NCI-H146 (cell line): ENCODE results near the gene ARSJ.

Experiments
- DNase-seq: peaks from one replicate; lab custom pipeline; 2025; lab: John Stamatoyannopoulos, UW

Gene ARSJ

DNA sequence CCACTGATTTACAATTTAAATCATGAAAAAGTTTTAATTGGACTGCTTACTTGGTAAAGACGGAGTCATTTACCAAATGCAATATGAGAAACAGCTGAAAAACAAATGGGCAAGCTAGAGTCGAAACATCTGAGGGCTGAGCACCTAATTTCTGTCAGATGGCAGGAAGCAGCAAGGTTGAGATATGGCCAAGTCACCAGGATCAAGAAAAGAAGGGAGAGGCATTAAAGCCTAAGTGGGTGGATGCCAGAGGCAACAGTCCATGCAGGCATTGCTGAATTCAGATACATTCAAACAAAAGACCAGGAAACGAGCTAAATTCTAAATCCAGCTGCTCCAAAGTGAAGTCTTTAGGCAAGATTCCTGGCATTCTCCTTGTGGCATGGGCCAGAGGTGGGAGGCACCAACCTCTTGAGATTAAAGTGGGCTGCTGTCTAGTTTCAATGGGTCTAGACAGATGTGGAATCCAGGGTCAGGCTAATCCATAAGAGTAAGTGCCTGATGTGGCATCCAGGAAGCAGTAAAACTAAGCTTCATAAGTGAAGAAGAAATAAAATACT is 8.0 kb upstream of the ARSJ start:
- DNase-seq = no peak

DNA sequence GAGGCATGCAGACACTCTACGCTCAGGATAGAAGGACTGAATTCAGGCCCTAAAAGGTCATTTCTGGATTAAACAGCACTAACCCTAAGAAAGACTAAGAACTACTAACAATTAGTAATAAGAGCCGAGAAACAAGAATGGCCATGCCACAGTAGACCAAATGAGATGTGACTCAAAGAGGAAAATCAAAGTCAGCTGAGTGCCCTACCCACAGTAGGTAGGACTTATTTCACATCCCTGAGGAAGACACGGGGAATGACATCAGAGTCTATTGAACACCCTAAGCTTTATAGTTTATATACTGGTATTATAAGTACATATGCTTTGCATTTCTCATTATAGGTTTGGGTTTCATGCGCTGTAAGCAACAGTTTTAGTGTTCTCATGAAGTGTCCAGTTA is 2.7 kb upstream of the ARSJ start:
- DNase-seq = no peak

DNA sequence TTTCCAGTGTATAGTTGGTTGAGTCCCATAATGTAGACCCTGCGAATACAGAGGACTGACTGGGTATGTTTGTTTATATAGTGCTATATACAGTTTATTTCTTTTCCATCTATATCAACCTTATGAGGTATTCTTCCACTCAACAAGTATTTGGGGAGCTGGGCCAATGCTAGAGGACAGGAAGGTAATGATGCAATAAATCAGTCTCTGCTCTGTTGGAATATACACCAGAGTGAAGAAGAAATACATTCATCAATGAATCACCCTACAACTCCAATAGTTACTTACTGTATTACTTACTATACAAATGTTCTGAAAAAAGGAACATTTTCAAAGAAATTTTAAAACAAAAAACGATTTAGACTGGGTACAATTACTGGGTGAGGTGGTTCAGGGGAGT is 2.1 kb upstream of the ARSJ start:
- DNase-seq = no peak

DNA sequence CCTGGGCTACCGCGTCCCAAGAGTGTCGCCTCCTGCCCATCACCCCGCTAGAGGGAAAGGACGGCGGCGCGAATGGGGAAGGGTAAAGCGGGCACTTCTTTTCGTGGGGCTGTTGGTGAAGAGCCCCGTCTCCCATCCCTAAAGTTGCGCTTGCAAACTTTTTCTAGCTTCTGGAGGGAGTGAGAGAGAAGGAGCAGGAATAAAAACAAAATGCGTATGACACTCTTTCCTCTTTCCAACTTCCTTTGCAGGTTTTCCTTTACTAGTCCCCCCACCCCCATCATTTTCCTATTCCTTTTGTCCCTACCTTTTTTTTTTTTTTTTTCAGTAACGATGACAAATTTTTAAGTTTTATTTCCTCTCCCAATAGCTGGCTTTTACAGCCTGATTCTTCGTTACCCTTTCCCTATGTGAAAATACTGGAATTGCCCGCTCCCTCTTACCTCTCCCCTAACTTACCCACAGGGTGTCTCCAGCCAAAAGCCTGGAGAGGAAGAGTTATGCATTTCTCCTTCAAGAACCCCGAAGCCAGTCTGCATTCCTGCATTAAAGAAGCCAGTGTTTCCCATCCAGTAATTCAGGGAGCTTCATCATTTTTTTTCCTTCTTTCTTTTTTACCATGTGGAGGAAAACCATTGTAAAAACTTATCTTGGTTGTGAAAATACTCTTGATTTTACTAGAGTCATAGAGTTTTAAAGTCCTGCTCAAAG is 613 bp upstream of the ARSJ start:
- no peak for DNase-seq

GRCh38 chr4:113978561-113979147 is 793 bp downstream of the ARSJ start:
- no peak for DNase-seq

DNA sequence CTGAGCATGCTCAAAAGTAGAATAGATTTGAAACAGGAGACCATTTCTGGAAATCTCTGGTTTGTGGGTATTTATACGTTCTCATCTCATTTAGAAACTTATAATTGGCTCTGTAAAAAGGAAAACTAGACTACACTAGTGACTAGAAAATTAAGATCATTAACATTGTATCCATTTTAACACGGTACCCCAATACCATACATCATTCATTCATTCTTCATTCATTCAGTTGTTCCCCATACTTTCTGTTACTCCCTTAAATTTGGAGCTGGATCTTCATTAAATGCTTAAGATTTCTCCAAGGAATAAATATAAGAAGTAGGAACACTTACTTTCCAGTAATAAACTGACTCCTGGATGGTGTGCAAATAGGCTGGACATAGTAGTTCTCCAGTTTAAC is 1.3 kb downstream of the ARSJ start:
- no peak for DNase-seq

DNA sequence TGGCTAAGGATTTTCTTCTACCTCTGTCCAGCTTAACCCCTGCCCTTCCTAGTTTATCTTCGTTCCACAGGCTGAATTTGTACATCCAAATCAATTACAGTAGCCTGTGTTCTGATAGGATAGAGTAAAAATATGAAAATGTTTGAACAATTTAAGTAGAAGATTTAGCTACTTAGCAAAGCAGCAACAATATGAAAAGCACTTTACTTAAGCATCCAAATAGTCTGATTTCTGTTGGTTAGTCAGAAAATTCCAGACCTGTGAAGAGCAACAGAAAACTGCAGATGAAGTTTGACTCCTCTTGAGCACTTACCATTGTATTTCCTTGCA is 2.0 kb downstream of the ARSJ start:
- no peak for DNase-seq

GRCh38 chr4:113976741-113977525 is 2.5 kb downstream of the ARSJ start:
- DNase-seq = no peak

GRCh38 chr4:113975578-113975977 is 3.9 kb downstream of the ARSJ start:
- no peak for DNase-seq

DNA sequence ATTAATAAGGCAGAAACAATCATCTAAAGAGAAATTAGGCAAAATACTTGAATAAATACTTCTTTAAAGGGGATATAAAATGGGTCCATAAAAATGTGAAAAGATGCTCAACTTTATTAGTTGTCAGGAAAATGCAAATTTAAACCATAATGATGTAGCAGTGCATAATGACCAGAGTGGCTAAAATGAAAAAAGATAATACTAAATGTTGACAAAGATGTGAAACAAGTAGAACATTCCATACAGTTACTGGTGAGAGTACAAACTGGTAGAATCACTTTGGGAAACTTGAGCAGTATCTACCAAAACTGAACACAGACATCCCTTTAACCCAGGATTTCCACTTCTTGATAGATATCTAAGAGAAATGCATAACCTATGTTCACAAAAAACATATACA is 5.0 kb downstream of the ARSJ start:
- no peak for DNase-seq

DNA sequence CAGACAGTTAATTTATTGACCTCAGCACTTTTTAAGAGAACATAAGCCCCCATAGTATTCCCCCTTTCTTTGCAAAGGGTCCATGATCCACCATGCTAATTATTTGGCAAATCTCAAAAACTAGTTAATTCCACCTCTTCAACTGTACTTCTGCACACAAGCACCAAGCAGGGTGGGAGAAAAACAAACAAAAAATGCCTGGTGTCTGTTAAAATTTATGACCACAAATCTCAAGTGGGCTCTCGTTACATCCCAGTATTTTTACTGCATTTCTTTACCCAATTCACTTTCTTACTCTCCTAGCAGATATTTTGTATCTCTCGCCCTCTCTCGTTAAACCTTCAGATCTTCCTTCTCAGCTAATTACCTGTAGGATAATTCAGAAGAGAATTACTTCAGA is 6.1 kb downstream of the ARSJ start:
- no peak for DNase-seq

GRCh38 chr4:113972781-113973180 is 6.7 kb downstream of the ARSJ start:
- DNase-seq = no peak

DNA sequence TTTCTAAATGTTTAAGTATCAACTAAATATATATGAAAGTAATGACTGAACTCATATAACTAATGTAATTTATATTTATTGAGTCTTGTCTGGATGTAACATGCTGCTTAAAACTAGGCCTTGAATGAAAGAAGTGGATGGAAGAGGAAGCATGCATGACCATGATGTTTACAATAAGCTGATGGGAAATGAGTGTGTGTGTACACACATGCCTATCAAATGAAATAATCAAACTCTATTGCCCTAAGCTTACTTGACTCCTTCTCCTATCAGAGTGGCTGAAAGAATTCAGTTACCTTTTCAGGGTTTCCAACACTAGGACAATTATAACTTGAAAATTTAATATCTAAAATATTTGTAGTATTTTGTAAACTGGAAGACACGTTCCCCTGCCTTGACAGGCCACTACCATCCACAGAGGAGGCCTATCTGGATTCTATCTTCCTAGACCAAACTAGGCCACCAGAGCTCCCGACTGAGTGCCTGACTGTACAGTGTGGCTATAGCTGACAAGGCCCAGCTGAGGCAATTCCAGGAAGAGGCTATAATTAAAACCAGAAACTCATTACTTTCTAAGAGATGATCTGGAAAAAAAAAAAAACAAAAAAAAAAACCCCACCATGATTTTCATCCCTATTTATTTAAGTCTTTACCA is 7.6 kb downstream of the ARSJ start:
- no peak for DNase-seq

GRCh38 chr4:113969709-113970334 is 9.6 kb downstream of the ARSJ start:
- no peak for DNase-seq

DNA sequence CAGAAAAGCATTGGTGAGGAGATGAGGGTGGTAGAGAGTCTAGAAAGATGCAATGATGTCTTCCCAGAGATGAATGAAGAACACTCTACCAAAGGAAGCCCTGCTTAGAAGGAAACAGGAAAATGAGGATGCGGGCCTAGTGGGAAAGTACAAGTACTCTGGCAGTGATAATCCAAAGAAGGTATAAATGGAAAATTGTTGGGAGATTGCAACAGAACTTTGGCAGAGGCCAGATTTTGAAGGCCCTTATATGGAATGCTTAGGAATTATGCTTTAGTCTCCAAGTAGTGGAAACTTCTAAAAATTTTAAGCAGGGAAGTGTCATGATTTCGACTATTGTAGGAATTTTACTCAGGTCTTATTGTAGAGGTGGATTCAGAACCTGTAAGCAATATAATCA is 11.0 kb downstream of the ARSJ start:
- no peak for DNase-seq

DNA sequence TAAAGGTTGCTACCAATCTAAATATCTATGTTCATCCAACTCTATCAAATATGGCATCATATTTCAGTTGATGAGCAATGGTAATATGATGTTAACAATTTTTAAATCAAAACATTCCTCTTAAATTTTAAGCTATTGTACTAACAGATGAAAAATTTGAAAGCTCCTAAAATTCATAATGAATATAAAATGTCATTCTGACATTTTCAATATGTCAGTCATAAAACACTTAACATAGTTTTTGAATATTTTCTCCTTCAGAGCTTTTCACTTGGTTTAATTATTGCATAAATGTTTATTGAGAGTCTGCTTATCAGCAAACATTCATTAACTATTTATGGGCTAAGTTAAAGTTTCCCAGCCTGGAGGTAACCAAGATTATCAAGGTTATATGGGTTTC is 11.8 kb downstream of the ARSJ start:
- DNase-seq = no peak

DNA sequence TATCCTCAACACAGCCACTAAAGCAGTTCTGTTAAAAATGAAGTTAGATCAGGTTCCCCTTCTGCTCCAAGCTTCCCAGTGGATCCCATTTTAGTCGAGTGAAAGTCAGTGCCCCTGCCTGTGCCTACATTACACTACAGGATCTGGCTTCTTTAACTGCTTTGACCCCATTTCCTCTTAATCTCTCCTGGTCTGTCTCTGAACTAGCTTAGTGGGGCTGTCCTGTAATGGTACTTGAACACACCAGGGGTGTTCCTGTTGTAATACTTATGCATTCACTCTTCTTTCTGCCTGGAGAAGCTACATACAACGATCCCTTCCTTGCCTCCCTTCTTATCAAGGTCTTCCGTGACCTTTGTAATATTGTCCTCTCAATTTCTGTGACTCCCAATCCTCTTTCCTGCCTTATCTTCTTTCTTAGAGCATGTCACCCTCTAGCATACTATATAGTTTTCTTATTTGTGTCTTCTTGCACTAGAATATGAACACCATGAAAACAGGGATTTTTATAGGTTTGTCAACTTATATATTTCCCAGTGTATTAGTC is 16.7 kb downstream of the ARSJ start:
- no peak for DNase-seq

DNA sequence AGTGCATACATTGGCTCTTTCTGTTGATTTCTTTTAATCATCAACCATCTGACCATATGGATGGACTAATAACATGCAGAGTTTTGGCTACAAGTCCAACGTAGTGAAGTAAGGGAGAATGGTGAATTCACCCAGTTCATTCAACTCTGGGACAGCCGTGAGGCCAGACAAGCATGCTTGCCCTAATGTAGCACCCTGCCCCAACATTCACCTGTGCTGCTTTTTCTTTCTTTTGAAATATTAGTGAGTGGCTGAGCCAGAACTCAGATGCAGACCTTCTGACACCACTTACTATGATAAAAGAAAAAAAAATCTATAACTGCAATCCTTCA is 17.5 kb downstream of the ARSJ start:
- no peak for DNase-seq

- no peak for DNase-seq
Measured at GRCh38 chr4:113960684-113961321, 18.6 kb downstream of the ARSJ start.

DNA sequence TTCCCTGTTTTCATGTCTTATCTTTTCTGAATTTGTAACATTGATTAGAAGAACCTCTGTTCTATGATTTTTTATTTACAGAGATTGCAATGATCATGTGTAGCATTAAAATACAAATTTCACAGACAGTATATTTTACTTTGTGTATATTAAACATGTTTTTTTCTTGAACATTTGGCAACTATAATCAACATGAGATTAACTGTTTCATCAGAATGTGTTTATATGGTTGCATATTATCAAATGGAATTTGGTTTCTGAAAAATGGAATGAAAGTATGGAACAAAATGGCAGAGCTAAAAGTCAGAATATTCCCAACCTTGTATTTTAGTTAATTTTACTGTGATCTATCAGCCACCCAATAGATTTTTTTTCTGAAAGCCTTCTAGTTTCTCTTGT is 19.9 kb downstream of the ARSJ start:
- DNase-seq = no peak

GRCh38 chr4:113958766-113959538 is 20.5 kb downstream of the ARSJ start:
- DNase-seq = peak; percentile 6
